Measurements from ENCODE around the gene SLC12A9.

Gene SLC12A9

GRCh38 chr7:100886142-100886935 is 33.8 kb downstream of the SLC12A9 start:
- H3F3A ChIP-seq (ENCODE audit: control insufficient read depth, insufficient read depth) = peaks cover 29% of the 10 kb centered on the region
- peaks cover 61% of the 10 kb centered on the region for H3K4me1 ChIP-seq (ENCODE audit: control insufficient read depth, low read length)
- peaks cover 78% of the 10 kb centered on the region for H3K36me3 ChIP-seq (ENCODE audit: control insufficient read depth, low read length)
- H3K79me2 ChIP-seq (ENCODE audit: control insufficient read depth, low read length) = peaks cover 27% of the 10 kb centered on the region
- no peaks in the 10 kb centered on the region for H3K9me3 ChIP-seq (ENCODE audit: control insufficient read depth, insufficient read depth, low read length)
- peak overlapping the region; percentile 85 for H3K4me2 ChIP-seq (ENCODE audit: low read length)
- H3K27me3 ChIP-seq (ENCODE audit: control insufficient read depth, low read length) = peaks cover 11% of the 10 kb centered on the region
- no peaks in the 10 kb centered on the region for H3K9me2 ChIP-seq (replicated peaks; ENCODE audit: control insufficient read depth, low read length)
- peak overlapping the region; percentile 81 for H3K27ac ChIP-seq (ENCODE audit: low read depth, low read length)
- H3K4me3 ChIP-seq (ENCODE audit: low read length) = peak overlapping the region; percentile 49
- TF ChIP-seq, protein P1, sequence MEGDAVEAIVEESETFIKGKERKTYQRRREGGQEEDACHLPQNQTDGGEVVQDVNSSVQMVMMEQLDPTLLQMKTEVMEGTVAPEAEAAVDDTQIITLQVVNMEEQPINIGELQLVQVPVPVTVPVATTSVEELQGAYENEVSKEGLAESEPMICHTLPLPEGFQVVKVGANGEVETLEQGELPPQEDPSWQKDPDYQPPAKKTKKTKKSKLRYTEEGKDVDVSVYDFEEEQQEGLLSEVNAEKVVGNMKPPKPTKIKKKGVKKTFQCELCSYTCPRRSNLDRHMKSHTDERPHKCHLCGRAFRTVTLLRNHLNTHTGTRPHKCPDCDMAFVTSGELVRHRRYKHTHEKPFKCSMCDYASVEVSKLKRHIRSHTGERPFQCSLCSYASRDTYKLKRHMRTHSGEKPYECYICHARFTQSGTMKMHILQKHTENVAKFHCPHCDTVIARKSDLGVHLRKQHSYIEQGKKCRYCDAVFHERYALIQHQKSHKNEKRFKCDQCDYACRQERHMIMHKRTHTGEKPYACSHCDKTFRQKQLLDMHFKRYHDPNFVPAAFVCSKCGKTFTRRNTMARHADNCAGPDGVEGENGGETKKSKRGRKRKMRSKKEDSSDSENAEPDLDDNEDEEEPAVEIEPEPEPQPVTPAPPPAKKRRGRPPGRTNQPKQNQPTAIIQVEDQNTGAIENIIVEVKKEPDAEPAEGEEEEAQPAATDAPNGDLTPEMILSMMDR (IDR thresholded peaks at IDR 0.05; ENCODE audit: low read depth, low read length, poor library complexity, severe bottlenecking) = no peak
- no peak for TF ChIP-seq EZH2phosphoT487 (IDR thresholded peaks at IDR 0.05; ENCODE audit: borderline replicate concordance, low read length)
- H4K20me1 ChIP-seq (ENCODE audit: control insufficient read depth, insufficient read depth, low read depth, low read length) = peaks cover 13% of the 10 kb centered on the region; the same call in 1 of the 2 replicates

- no peak for TF ChIP-seq EZH2phosphoT487 (IDR thresholded peaks at IDR 0.05; ENCODE audit: borderline replicate concordance, low read length)
- TF ChIP-seq, protein P1 (IDR thresholded peaks at IDR 0.05; ENCODE audit: low read depth, low read length, poor library complexity, severe bottlenecking) = no peak
- Histone ChIP-seq H3K27ac (ENCODE audit: low read depth, low read length) (peak overlapping the region; percentile 81), H3K9me3 (ENCODE audit: control insufficient read depth, insufficient read depth, low read length) (no peaks in the 10 kb centered on the region), H3K4me1 (ENCODE audit: control insufficient read depth, low read length) (peaks cover 61% of the 10 kb centered on the region), H3K79me2 (ENCODE audit: control insufficient read depth, low read length) (peaks cover 20% of the 10 kb centered on the region), H4K20me1 (ENCODE audit: control insufficient read depth, insufficient read depth, low read depth, low read length) (peaks cover 13% of the 10 kb centered on the region; the same call in 1 of the 2 replicates), H3K36me3 (ENCODE audit: control insufficient read depth, low read length) (peaks cover 71% of the 10 kb centered on the region), H3K27me3 (ENCODE audit: control insufficient read depth, low read length) (peaks cover 17% of the 10 kb centered on the region), H3K4me3 (ENCODE audit: low read length) (peak overlapping the region; percentile 49), H3K4me2 (ENCODE audit: low read length) (peak overlapping the region; percentile 85), H3K9me2 (replicated peaks; ENCODE audit: control insufficient read depth, low read length) (no peaks in the 10 kb centered on the region), H3F3A (ENCODE audit: control insufficient read depth, insufficient read depth) (peaks cover 32% of the 10 kb centered on the region)
These were observed 34.5 kb downstream of the SLC12A9 start for GRCh38 chr7:100886936-100887515.

DNA sequence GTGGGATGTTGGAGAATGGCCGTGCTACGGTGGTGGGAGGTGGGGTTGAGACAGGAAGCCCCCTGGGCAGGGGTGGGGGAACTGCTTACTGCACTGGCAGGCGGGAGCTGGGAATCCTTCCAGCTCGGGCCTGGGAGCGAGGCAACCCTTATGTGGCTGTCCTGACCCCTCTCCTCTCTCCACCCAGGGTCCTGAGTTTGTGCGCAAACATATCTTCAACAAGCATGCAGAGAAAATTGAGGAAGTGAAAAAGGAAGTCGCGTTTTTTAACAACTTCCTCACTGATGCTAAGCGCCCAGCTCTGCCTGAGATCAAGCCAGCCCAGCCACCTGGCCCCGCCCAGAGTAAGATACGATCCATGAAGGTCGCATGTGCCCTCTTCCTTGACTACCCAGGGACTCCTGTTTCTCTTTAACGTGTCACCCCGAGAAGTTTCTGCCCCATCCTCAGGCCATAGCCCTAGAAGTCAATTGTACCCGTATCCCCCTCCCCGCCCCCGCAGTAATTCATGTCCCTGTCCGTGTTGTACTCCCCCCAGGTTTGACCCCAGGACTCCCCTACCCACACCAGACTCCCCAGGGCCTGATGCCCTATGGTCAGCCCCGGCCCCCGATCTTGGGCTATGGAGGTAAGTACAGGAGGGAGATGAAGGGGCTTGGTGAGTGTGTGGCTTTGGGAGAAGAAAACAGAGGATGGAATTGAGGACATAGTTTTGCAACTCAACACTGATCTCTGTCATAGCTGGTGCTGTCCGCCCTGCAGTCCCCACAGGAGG is 35.2 kb downstream of the SLC12A9 start:
- peaks cover 18% of the 10 kb centered on the region for H3K79me2 ChIP-seq (ENCODE audit: control insufficient read depth, low read length)
- H3K4me2 ChIP-seq (ENCODE audit: low read length) = peak overlapping the region; percentile 85
- peaks cover 13% of the 10 kb centered on the region; the same call in 1 of the 2 replicates for H4K20me1 ChIP-seq (ENCODE audit: control insufficient read depth, insufficient read depth, low read depth, low read length)
- no peaks in the 10 kb centered on the region for H3K9me3 ChIP-seq (ENCODE audit: control insufficient read depth, insufficient read depth, low read length)
- peaks cover 32% of the 10 kb centered on the region for H3F3A ChIP-seq (ENCODE audit: control insufficient read depth, insufficient read depth)
- peaks cover 65% of the 10 kb centered on the region for H3K36me3 ChIP-seq (ENCODE audit: control insufficient read depth, low read length)
- peaks cover 61% of the 10 kb centered on the region for H3K4me1 ChIP-seq (ENCODE audit: control insufficient read depth, low read length)
- H3K9me2 ChIP-seq (replicated peaks; ENCODE audit: control insufficient read depth, low read length) = no peaks in the 10 kb centered on the region
- no peak for TF ChIP-seq EZH2phosphoT487 (IDR thresholded peaks at IDR 0.05; ENCODE audit: borderline replicate concordance, low read length)
- TF ChIP-seq, protein P1 (IDR thresholded peaks at IDR 0.05; ENCODE audit: low read depth, low read length, poor library complexity, severe bottlenecking) = no peak
- H3K27me3 ChIP-seq (ENCODE audit: control insufficient read depth, low read length) = peaks cover 21% of the 10 kb centered on the region
- H3K4me3 ChIP-seq (ENCODE audit: low read length) = peak overlapping the region; percentile 83
- H3K27ac ChIP-seq (ENCODE audit: low read depth, low read length) = peak overlapping the region; percentile 81
